Measurements from ENCODE around the gene NELL1.

NELL1 gene

DNA sequence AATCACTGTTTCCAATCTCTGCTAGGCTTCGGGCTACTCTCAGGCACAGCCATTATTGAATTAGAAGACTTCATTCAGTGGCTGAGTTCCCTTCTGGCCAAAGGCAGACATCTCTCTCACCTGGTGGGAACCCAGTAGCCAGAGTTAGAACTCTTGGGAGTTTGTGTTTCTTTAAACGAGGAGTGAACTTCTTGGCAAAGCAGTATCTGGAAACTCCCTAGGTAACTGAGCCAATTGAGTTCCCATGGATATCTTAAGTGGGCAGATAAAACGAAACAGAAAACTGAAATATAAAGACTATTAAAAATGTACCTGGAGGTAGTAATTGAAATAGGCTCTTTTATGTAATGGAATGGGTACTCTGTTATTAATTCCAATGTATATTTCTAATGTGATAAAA lies 125.6 kb downstream of the NELL1 start:
- TF ChIP-seq, protein P1, sequence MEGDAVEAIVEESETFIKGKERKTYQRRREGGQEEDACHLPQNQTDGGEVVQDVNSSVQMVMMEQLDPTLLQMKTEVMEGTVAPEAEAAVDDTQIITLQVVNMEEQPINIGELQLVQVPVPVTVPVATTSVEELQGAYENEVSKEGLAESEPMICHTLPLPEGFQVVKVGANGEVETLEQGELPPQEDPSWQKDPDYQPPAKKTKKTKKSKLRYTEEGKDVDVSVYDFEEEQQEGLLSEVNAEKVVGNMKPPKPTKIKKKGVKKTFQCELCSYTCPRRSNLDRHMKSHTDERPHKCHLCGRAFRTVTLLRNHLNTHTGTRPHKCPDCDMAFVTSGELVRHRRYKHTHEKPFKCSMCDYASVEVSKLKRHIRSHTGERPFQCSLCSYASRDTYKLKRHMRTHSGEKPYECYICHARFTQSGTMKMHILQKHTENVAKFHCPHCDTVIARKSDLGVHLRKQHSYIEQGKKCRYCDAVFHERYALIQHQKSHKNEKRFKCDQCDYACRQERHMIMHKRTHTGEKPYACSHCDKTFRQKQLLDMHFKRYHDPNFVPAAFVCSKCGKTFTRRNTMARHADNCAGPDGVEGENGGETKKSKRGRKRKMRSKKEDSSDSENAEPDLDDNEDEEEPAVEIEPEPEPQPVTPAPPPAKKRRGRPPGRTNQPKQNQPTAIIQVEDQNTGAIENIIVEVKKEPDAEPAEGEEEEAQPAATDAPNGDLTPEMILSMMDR (IDR thresholded peaks at IDR 0.05) = no peak
- no peaks in the 10 kb centered on the region for H3K4me1 ChIP-seq
- H3K4me3 ChIP-seq (ENCODE audit: low read depth, low read length) = no peak overlapping the region
- H3K4me2 ChIP-seq (ENCODE audit: low read length) = no peak overlapping the region
- H3K79me2 ChIP-seq = no peaks in the 10 kb centered on the region
- no peaks in the 10 kb centered on the region for H3K9me3 ChIP-seq (ENCODE audit: control insufficient read depth, low read length)
- no peaks in the 10 kb centered on the region for H3K36me3 ChIP-seq (ENCODE audit: control insufficient read depth, insufficient read depth, low read length)
- no peaks in the 10 kb centered on the region for H3K27me3 ChIP-seq (ENCODE audit: control insufficient read depth, insufficient read depth, low read length)
- no peak overlapping the region for H2AFZ ChIP-seq
- no peak overlapping the region for H3K9ac ChIP-seq
- no peak overlapping the region for H3K27ac ChIP-seq

DNA sequence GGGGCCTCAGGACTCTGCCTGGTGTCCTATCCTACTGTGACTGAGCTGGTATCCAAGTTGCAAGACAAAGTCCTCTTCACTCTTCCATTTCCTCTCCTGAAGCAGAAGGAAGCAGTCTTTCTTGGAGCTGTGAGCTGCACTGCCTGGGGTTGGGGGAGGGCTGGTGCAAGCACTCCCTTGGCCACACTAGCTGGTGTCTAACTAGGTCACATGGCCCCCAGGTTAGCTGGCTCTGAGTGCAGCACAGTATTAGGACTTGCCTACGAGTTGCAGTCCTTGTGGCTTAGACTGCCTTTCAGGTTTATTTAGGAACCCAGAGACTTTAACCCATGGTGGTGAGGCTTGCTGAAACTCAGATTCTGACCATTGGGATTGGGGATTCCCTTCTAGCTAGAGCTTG lies 138.9 kb downstream of the NELL1 start:
- Histone ChIP-seq H3K27ac (no peak overlapping the region), H2AFZ (no peak overlapping the region), H3K9ac (no peak overlapping the region), H3K4me2 (ENCODE audit: low read length) (no peak overlapping the region), H3K9me3 (ENCODE audit: control insufficient read depth, low read length) (no peaks in the 10 kb centered on the region), H3K36me3 (ENCODE audit: control insufficient read depth, insufficient read depth, low read length) (no peaks in the 10 kb centered on the region), H3K27me3 (ENCODE audit: control insufficient read depth, insufficient read depth, low read length) (no peaks in the 10 kb centered on the region), H3K4me1 (no peaks in the 10 kb centered on the region), H3K4me3 (ENCODE audit: low read depth, low read length) (no peak overlapping the region), H3K79me2 (no peaks in the 10 kb centered on the region)
- TF ChIP-seq, protein P1 (IDR thresholded peaks at IDR 0.05) = no peak

DNA sequence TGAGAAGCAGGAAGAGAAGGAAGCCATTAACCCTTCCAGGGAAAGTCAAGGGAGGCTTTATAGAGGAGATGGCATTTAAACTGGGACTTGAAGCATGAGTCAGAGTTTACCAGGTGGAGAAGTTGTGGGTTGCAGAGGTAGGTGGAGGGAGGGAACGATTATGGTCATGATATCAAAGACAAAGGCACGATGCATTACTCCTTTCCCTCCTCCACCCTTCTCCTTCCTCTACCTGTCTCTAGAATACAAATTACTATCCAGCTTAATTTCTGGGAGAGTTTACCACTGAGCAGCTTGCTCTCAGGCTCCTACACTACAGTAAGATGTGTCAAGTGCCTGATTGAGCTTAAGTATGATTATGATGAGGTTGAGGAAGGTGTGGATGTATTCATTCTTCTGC lies 151.7 kb downstream of the NELL1 start:
- Histone ChIP-seq H3K9me3 (ENCODE audit: control insufficient read depth, low read length) (no peaks in the 10 kb centered on the region), H3K27ac (no peak overlapping the region), H3K4me3 (ENCODE audit: low read depth, low read length) (no peak overlapping the region), H3K4me1 (no peaks in the 10 kb centered on the region), H2AFZ (no peak overlapping the region), H3K9ac (no peak overlapping the region), H3K4me2 (ENCODE audit: low read length) (no peak overlapping the region), H3K36me3 (ENCODE audit: control insufficient read depth, insufficient read depth, low read length) (no peaks in the 10 kb centered on the region), H3K79me2 (no peaks in the 10 kb centered on the region), H3K27me3 (ENCODE audit: control insufficient read depth, insufficient read depth, low read length) (no peaks in the 10 kb centered on the region)
- TF ChIP-seq, protein P1 (IDR thresholded peaks at IDR 0.05) = no peak

DNA sequence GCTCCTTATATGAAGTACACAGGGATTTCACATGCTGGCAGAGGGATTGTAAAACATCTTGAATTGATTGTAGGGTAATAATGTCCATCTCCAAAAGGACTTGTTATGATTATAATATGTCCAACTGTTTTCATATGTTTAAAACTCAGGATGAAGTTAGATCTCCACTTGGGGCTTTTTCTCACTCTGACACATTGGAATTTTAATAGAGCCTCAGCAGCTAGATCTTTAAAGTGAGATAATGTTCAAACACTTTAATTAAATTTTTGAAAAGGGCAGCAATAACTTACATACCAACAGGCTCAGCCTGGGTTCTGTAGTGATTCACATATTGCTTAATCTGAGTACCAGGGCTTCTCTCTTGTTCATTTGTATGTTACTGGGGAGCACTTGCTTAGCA lies 152.1 kb downstream of the NELL1 start:
- H2AFZ ChIP-seq = no peak overlapping the region
- no peaks in the 10 kb centered on the region for H3K9me3 ChIP-seq (ENCODE audit: control insufficient read depth, low read length)
- H3K4me1 ChIP-seq = no peaks in the 10 kb centered on the region
- H3K79me2 ChIP-seq = no peaks in the 10 kb centered on the region
- H3K36me3 ChIP-seq (ENCODE audit: control insufficient read depth, insufficient read depth, low read length) = no peaks in the 10 kb centered on the region
- H3K9ac ChIP-seq = no peak overlapping the region
- no peak overlapping the region for H3K27ac ChIP-seq
- TF ChIP-seq, protein P1 (IDR thresholded peaks at IDR 0.05) = no peak
- no peak overlapping the region for H3K4me2 ChIP-seq (ENCODE audit: low read length)
- H3K4me3 ChIP-seq (ENCODE audit: low read depth, low read length) = no peak overlapping the region
- H3K27me3 ChIP-seq (ENCODE audit: control insufficient read depth, insufficient read depth, low read length) = no peaks in the 10 kb centered on the region

DNA sequence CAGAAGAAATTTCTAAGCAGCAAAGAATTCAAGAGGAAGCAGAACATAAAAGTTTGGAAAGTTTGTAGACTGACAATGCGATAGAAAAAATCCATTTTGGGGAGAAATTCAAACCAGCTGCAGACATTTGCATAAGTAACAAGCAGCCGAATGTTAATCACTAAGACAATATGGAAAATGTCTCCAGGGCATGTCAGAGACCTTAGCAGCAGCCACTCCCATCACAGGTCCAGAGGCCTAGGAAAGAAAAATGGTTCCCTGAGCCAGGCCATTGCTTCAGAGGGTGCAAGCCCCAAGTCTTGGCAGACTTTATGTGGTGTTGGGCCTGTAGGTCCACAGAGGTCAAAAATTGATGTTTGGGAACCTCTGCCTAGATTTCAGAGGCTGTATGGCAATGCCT lies 155.4 kb downstream of the NELL1 start:
- no peaks in the 10 kb centered on the region for H3K4me1 ChIP-seq
- no peak overlapping the region for H3K4me2 ChIP-seq (ENCODE audit: low read length)
- no peaks in the 10 kb centered on the region for H3K79me2 ChIP-seq
- no peak overlapping the region for H2AFZ ChIP-seq
- H3K9me3 ChIP-seq (ENCODE audit: control insufficient read depth, low read length) = no peaks in the 10 kb centered on the region
- H3K9ac ChIP-seq = no peak overlapping the region
- no peak overlapping the region for H3K27ac ChIP-seq
- TF ChIP-seq, protein P1 (IDR thresholded peaks at IDR 0.05) = no peak
- H3K36me3 ChIP-seq (ENCODE audit: control insufficient read depth, insufficient read depth, low read length) = no peaks in the 10 kb centered on the region
- no peak overlapping the region for H3K4me3 ChIP-seq (ENCODE audit: low read depth, low read length)
- no peaks in the 10 kb centered on the region for H3K27me3 ChIP-seq (ENCODE audit: control insufficient read depth, insufficient read depth, low read length)
